Breast epithelium (tissue), 3 donors: ENCODE results near the gene KRT85.

Experiments
- POLR2A ChIP-seq: fragments of 450-650 bp; IDR thresholded peaks from one replicate; pipeline ENCODE4 v1.6.1; 2016; ENCODE audit warnings: antibody characterized with exemption, mild to moderate bottlenecking, moderate library complexity
- TF ChIP-seq, protein P1 (sequence below), 3 donors: fragments of 450-650 bp; IDR thresholded peaks; one replicate each; pipeline ENCODE4 v1.5.1; 2016 to 2017; ENCODE audit warnings: antibody characterized with exemption in 3 of 3, mild to moderate bottlenecking in 3 of 3, moderate library complexity in 3 of 3

DNA sequence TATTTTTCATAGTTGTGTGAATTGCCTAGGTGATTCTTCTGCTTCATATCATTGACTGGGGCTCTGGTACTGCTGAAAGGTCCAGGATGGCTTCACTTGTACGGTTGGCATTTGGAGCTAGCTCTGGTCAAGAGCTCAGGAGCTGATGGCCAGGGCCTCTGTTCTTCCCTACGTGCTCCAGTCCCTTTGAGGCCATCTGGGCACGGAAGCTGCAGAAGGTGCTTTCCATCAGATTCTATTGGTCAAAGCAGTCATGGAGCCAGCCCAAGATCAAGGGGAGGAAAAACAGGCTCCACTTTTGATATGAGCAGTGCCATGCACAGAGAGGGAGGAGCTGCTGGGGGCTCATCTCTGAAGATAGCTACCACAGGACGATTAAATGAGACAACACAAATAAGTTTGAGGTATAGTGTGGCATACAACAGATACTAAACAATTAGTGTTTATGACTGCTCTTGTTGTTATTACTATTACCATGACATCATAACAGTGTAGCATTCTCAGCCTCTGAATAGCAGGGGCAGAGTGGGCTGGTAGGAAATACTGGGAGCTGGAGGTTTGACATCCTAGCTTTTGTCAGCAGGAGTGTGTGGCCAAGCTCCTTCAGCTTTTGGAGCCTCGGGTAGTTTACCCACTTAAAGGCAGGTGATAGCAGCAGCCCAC lies 56.5 kb downstream of the KRT85 start:
- TF ChIP-seq, protein P1, sequence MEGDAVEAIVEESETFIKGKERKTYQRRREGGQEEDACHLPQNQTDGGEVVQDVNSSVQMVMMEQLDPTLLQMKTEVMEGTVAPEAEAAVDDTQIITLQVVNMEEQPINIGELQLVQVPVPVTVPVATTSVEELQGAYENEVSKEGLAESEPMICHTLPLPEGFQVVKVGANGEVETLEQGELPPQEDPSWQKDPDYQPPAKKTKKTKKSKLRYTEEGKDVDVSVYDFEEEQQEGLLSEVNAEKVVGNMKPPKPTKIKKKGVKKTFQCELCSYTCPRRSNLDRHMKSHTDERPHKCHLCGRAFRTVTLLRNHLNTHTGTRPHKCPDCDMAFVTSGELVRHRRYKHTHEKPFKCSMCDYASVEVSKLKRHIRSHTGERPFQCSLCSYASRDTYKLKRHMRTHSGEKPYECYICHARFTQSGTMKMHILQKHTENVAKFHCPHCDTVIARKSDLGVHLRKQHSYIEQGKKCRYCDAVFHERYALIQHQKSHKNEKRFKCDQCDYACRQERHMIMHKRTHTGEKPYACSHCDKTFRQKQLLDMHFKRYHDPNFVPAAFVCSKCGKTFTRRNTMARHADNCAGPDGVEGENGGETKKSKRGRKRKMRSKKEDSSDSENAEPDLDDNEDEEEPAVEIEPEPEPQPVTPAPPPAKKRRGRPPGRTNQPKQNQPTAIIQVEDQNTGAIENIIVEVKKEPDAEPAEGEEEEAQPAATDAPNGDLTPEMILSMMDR (IDR thresholded peaks at IDR 0.05), result no peak
- no peak for TF ChIP-seq POLR2A
